NCI-H2171 treated with DMSO at 0.1 percent for 48 hours (cell line): Measurements from ENCODE around the gene TEKT5.
"Not testable (repeated sequence)": the region's sequence is repeated elsewhere in the genome, so short reads cannot be mapped to it uniquely, and the experiment has no call there.

Experiments used
- DNase-seq: peaks from one replicate; lab custom pipeline; 2025; lab: John Stamatoyannopoulos, UW

Gene TEKT5

DNA sequence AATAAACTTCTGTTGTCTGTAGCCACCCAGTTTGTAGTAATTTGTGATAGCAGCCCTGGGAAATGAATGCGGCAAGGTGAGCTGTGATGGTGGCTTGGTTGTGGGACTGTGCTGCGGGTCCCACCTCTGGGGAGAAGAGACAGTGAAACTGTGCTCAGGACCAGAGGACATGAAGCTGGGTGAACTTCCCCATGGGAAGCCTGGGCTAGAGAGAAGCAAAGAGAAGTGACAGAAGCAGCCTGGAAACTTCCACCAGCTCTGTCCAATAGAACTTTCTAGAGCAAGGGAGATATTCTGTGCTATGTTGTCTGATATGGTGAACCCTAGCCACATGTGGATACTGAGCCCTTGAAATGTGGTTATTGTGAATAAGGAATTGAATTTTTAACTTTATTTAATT, 62.8 kb downstream of the TEKT5 start:
- DNase-seq: no peak

DNA sequence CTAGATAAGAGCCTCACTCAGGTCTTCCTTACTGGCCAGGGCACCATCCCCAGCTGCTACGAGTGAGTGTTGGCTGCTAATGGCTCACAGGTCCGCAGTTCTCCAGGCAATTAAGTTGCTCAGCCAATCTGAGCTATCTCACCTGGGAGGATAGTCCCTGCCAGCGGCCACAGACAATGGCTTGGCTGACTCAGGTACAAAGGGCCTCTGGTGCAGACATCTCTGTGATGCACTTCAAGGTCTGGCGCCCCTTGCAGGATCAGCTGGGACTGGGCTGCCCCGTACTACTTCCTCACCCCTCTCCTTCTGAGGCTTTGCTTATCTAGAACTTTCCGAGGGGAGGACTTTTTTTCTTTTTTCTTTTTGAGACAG, 65.2 kb downstream of the TEKT5 start:
- no peak for DNase-seq

DNA sequence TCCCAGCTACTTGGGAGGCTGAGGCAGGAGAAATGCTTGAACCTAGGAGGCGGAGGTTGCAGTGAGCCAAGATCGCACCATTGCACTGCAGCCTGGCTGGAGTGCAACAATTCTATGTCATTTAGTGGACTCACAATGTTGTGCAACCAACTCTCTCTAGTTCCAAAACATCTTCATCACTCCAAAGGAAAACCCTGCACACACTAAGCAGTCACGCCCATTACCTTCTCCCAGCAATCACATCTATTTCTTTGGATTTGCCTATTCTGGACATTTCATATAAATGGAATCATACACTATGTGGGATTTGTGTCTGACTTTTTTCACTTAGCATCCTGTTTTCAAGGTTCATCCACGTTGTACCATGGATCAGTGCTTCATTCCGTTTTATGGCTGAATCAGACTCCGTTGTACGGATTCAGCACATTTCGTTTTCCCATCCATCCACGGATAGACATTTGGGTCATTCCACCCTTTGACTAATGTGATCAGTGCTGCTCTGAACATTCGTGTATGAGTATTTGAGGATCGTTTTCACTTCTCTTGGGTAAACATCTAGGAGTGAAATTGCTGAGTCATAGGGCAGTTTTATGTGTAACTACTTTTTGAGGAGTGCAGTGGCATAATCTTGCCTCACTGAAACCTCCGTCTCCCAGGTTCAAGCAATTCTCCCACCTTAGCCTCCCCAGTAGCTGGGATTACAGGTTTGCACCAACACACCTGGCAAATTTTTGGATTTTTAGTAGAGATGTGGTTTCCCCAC, 69.0 kb downstream of the TEKT5 start:
- peak; percentile 10 for DNase-seq

DNA sequence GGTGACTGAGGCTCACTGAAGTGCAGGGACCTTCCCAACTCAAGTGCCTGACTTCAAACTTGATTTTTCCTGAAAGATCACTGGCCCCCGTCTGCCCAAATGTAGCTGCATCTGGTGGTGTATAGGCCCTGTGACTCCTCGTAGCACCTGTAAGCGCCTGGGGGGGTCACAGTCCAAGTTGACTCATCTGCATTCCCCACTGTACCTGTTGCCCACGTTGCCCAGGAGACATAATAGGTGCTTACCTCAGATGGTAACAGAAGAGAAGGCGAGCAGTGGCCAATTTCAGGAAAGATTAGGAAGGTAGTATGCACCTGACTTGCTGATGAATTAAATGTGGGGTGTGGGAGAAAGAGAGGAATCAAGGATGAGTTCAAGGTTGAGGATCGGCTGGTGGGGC, 70.2 kb downstream of the TEKT5 start:
- no peak for DNase-seq

GRCh38 chr16:10623059-10623458, 71.7 kb downstream of the TEKT5 start:
- no peak for DNase-seq

DNA sequence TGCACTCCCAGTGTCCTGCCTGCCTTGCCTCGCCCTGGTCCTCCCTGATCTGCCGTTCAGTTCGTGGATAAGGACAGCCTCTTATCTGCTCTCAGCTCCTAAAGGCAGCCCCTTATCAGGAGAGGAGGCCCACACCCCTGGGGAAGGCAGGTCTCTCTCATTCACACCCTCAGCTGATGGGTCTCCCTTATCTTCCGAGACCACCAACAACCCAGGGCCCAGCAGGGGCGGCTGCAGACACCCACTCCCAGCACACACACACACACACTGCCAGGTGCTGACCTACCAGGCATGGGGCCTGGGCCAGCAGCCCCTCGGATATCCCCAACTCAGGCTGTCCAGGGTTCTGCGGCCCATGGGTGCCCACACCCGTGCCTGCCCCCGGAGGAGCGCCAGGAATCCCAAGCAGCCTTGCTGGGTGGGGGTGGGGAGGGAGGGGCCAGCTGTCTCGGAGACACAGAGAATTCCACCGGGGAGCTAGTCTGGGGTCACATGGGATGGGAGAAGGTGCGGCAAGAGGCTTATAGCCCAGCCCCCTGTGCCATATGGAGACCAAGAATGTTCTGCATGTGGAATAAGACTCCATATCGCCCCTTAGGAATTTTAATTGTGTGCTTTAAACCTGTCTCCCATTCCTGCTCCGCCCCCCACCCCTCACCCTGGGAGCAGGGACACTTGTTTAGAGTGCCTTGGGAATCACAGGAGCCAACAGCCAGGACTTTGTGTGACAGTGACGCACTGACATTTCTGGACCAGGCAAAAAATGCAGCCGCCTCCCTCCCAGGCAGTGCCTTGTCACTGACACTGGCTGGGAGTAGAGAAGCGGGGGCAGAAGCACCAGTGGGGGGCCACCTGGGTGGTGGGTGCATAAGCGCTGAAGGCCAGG, 72.5 kb downstream of the TEKT5 start:
- DNase-seq: peak; percentile 93

DNA sequence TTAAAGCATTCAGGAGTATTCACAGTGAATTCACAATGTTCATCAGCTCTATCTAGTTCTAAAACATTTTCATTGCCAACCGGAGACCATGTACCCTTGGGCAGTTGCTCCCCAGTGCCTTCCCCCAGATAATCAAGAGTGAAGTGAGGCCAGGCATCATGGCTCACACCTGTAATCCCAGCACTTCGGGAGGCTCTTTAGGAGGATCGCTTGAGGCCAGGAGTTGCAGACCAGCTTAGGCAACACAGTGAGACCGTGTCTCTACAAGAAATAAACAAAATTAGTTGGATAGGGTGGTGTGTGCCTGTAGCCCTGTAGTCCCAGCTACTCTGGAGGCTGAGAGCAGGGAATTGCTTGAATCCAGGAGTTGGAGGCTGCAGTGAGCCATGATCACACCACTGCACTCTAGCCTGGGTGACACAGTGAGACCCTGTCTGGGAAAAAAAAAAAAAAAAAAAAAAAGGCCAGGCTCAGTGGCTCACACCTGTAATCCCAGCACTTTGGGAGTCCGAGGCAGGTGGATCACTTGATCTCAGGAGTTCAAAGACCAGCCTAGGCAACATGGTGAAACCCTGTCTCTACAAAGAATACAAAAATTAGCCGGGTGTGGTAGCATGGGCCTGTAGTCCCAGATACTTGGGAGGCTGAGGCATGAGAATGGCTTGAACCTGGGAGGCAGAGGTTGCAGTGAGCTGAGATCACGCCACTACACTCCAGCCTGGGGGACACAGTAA, 73.3 kb downstream of the TEKT5 start:
- not testable (repeated sequence) for DNase-seq

GRCh38 chr16:10620120-10620519, 74.6 kb downstream of the TEKT5 start:
- no peak for DNase-seq

DNA sequence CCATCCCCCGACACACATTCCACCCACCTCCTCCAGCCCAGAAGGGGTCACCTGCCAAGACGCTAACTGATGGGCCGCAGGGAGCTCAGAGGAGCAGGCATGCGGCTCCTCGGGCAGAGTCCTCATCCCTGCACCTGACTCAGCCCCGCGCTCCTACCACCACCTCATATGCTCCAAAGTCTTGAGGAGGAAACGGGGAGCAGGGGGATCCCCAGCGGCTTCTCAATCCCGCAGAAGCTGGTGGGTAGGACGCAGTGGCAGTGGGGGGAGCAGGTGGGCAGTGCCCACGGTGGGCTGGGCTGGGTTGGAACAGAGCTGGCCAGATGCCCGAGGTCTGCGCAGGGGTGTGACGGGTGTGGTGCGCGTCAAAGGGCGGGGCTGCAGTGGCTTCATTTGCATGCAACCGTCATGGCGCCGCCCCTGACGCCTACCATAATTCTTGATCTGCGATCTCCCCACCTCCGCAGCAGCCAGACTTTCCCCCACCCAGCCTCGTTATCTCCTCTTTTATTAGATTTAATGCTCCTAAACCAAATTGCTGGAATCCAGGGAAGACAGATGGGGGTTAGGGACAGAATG, 75.4 kb downstream of the TEKT5 start:
- peak; percentile 38 for DNase-seq

DNA sequence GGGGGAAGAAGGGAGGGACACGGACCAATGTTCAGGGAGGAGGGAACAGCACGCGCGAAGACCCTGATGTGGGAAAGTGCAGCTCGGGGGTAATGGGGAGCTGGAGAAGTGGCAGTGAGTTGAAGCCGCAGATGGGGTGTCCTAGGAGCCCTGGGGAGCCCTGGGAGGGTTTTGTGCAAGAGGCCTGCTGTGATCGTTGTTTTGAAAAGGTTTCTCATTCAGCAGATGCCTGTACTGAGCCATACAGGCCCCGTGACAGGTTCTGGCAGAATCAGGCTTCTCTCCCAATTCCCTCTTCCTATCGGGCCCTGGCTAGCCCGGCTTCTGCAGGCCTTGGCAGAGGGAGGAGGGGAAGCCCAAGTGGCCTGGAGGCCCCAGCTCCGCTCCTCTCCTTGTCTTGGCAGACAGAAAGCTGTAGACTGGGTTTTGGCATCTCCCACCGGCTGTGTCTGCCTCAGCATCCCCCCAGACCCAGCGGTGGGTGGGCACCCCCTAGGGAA, 76.0 kb downstream of the TEKT5 start:
- no peak for DNase-seq

- DNase-seq: no peak
These were observed 76.9 kb downstream of the TEKT5 start for GRCh38 chr16:10617662-10618420.

- DNase-seq: peak; percentile 91
These were observed 77.7 kb downstream of the TEKT5 start for GRCh38 chr16:10616756-10617640.

DNA sequence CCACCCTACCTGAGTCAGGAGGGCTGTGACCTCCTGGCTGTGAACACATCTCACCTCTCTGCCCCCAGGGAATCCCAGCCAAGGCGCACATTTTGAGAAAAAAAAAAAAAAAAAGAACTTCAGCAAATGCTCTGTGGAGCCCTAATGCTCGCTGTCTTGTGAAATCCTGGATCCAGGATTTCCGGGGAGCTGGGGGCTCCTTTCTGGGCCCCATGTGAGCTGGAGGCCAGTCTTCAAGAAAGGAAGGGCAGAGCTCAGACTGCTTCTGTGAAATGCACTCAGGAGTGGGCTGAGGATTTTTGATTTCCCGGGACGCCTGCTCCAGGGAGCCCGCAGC, 78.3 kb downstream of the TEKT5 start:
- DNase-seq: peak; percentile 76

DNA sequence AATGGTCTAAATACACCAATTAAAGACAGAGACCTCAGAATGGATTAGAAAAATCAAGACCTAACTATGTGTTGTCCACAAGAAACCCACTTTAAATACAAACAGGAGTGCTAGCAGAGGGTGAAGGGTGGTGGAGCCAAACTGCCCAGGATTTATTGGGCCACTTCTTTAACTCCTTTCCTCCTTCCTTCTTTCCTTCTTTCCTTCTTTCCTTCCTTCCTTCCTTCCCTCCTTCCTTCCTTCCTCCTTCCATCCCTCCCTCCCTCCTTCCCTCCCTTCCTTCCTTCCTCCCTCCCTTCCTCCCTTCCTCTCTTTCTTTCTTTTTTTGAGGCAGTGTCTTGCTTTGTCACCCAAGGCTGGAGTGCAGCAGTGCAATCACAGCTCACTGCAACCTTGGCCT, 80.0 kb downstream of the TEKT5 start:
- DNase-seq: no peak

GRCh38 chr16:10613785-10614485, 80.8 kb downstream of the TEKT5 start:
- DNase-seq: no peak

GRCh38 chr16:10612649-10613179, 82.0 kb downstream of the TEKT5 start:
- no peak for DNase-seq

DNA sequence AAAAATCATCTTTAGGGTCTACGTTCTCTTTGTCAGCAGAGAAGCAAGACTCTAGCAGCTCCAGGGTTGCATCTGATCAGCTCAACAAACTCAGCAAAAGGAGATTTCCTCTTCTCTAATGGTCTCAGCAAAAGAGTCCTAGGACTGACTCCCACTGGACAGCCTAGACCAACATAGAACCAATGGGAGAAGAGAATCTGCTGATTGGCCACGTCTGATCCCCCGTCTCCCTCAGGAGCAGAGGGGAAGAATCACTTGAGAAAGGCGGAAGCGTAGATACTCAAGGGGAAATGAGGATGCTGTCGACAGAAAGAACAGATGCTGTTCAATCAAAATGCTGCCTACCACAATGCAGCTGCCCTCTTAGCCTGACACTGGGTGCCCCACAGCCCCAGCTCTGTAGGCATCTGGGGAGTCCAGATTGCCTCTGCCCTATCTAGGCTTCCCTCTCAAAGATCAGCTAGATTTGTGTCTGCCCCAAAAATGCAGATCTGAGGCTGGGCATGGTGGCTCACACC, 82.8 kb downstream of the TEKT5 start:
- peak; percentile 80 for DNase-seq

DNA sequence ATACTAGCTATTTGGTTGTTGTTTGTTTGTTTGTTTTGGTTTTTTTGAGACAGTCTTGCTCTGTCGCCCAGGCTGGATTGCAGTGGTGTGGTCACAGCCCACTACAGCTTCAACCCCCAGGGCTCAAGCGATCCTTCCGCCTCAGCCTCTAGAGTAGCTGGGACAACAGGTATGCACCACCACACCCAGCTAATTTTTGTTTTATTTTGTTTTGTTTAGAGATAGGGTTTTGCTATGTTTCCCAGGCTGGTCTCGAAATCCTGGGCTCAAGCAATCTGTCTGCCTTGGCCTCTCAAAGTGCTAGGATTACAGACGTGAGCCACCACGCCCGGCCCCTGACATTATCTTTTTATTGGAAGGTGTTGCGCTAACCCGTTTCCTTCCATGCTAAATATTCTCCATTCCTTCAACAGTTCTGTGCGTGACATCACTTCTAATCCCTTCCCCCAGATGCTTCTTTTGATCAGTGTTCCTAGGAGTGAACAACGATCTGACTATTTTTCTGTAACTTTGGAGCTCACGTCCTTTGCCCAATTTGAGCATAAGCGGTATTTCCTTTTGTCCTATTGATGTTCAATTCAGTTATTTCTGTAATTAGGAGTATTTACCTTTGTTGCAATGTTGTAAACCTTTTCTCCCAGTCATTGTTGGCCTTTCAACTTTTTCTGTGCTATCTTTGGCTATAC, 84.1 kb downstream of the TEKT5 start:
- no peak for DNase-seq

DNA sequence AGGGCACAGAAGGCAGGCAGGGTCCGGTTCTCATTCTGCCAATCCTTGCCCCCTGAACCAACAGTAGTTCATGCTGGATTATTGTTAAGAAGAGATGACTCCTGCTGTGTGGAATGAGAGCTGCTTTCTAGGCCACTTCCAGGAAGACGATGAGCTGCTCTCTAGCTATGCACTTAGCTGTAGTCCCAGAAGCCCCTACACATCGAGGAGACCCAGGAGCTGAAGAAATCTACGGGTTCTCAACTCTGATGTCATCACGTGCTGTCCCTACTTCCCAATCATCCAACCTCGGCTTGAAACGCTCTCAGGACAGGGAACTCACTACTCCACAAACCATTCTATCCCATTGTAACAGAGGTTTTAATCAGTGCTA, 85.3 kb downstream of the TEKT5 start:
- no peak for DNase-seq
